ENCODE results near the gene SOX14. TPM values are rescaled to one million over a fixed set of nuclear protein-coding genes. Genes with fewer than 3 reads are reported as not detected.
A peak's percentile ranks its signal among the peaks of the same experiment; 100 is the strongest.

SOX14 gene
- total RNA-seq, 1 donor: not detected

DNA sequence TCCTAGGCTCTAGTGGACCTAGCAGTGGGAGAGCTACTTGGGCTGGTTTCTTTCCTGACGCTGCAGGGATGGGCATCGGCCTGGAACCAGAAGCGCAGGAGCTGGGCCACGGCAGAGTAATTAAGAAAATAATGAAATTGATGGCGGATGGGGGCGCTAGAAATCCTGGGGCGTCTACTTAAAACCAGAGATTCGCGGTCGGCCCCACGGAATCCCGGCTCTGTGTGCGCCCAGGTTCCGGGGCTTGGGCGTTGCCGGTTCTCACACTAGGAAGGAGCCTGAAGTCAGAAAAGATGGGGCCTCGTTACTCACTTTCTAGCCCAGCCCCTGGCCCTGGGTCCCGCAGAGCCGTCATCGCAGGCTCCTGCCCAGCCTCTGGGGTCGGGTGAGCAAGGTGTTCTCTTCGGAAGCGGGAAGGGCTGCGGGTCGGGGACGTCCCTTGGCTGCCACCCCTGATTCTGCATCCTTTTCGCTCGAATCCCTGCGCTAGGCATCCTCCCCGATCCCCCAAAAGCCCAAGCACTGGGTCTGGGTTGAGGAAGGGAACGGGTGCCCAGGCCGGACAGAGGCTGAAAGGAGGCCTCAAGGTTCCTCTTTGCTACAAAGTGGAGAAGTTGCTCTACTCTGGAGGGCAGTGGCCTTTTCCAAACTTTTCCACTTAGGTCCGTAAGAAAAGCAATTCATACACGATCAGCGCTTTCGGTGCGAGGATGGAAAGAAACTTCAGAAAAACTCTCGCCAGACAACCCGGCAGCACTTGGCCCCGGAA, 6.1 kb downstream of the SOX14 start:
- peak; percentile 50 for DNase-seq (ENCODE audit: insufficient read length, low spot score, missing footprints)
- peaks cover 84% of the 10 kb centered on the region for H3K27me3 ChIP-seq (ENCODE audit: insufficient read depth, low read length)
- no peaks in the 10 kb centered on the region for H4K20me1 ChIP-seq (ENCODE audit: insufficient read depth, low read length)
- peak overlapping the region; percentile 22 for H2AFZ ChIP-seq (ENCODE audit: low read length)
- no peaks in the 10 kb centered on the region for H3K4me1 ChIP-seq (ENCODE audit: insufficient read depth, low read length)
- no peak for TF ChIP-seq CTCF (IDR thresholded peaks at IDR 0.05; ENCODE audit: extremely low read depth, low read depth, low read length)
- no peak overlapping the region for H3K4me3 ChIP-seq (ENCODE audit: insufficient read depth, low read length)
- H3K4me2 ChIP-seq (ENCODE audit: insufficient read depth, low read length): no peak overlapping the region
- H3K36me3 ChIP-seq (ENCODE audit: insufficient read depth, low read length): no peaks in the 10 kb centered on the region
- H3K79me2 ChIP-seq (ENCODE audit: insufficient read depth, low read length): no peaks in the 10 kb centered on the region
- no peaks in the 10 kb centered on the region for H3K9me3 ChIP-seq (ENCODE audit: low read depth, low read length)
- H3K27ac ChIP-seq (ENCODE audit: low read depth, low read length): no peak overlapping the region

DNA sequence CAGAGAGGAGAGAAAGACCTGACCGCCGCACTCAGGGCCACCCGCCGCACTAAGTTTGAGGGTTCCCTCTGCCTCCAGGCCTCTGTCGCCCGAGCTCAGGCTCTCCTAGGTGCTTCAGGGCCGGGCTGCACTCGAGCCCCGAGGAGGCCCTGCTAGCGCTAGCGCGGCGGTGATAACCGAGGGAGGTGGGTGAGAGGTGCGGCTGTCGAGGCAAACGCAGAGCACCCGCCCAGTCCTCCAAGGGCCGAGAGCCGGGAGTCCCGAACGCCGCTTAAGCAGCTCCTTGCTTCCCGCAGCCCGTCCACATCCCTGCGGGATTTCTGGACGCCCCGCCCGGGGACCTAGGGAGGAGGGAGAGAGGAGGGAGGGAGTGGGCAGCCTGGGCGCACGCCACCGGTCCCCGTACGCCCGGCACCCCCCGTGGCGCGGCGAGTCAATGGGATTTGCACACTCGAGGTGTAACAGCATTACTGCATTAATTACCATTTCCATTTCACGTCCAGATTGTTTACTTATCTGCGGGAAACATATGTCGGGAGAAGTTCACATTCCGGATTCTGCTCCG, 6.8 kb downstream of the SOX14 start:
- no peaks in the 10 kb centered on the region for H3K79me2 ChIP-seq (ENCODE audit: insufficient read depth, low read length)
- peak overlapping the region; percentile 22 for H2AFZ ChIP-seq (ENCODE audit: low read length)
- H3K4me2 ChIP-seq (ENCODE audit: insufficient read depth, low read length): no peak overlapping the region
- no peaks in the 10 kb centered on the region for H4K20me1 ChIP-seq (ENCODE audit: insufficient read depth, low read length)
- no peak overlapping the region for H3K4me3 ChIP-seq (ENCODE audit: insufficient read depth, low read length)
- H3K36me3 ChIP-seq (ENCODE audit: insufficient read depth, low read length): no peaks in the 10 kb centered on the region
- no peak for TF ChIP-seq CTCF (IDR thresholded peaks at IDR 0.05; ENCODE audit: extremely low read depth, low read depth, low read length)
- peaks cover 77% of the 10 kb centered on the region for H3K27me3 ChIP-seq (ENCODE audit: insufficient read depth, low read length)
- no peaks in the 10 kb centered on the region for H3K4me1 ChIP-seq (ENCODE audit: insufficient read depth, low read length)
- no peaks in the 10 kb centered on the region for H3K9me3 ChIP-seq (ENCODE audit: low read depth, low read length)
- peak; percentile 72 for DNase-seq (ENCODE audit: insufficient read length, low spot score, missing footprints)
- no peak overlapping the region for H3K27ac ChIP-seq (ENCODE audit: low read depth, low read length)

- Histone ChIP-seq H3K79me2 (ENCODE audit: insufficient read depth, low read length) (no peaks in the 10 kb centered on the region), H3K27ac (ENCODE audit: low read depth, low read length) (no peak overlapping the region), H3K4me1 (ENCODE audit: insufficient read depth, low read length) (no peaks in the 10 kb centered on the region), H3K36me3 (ENCODE audit: insufficient read depth, low read length) (no peaks in the 10 kb centered on the region), H3K4me3 (ENCODE audit: insufficient read depth, low read length) (no peak overlapping the region), H2AFZ (ENCODE audit: low read length) (no peak overlapping the region), H3K9me3 (ENCODE audit: low read depth, low read length) (no peaks in the 10 kb centered on the region), H4K20me1 (ENCODE audit: insufficient read depth, low read length) (no peaks in the 10 kb centered on the region), H3K4me2 (ENCODE audit: insufficient read depth, low read length) (peak overlapping the region; percentile 24), H3K27me3 (ENCODE audit: insufficient read depth, low read length) (peaks cover 70% of the 10 kb centered on the region)
- DNase-seq (ENCODE audit: insufficient read length, low spot score, missing footprints): peak; percentile 52
- no peak for TF ChIP-seq CTCF (IDR thresholded peaks at IDR 0.05; ENCODE audit: extremely low read depth, low read depth, low read length)
Measured at GRCh38 chr3:137771401-137772213, 7.5 kb downstream of the SOX14 start.

All from osteoblast (primary cell).